ENCODE data around the gene NDUFS1.
"Not testable (repeated sequence)": the region's sequence is repeated elsewhere in the genome, so short reads cannot be mapped to it uniquely, and the experiment has no call there.

NDUFS1 gene

GRCh38 chr2:206160807-206161179 lies 1.5 kb upstream of the NDUFS1 start:
- no peak for DNase-seq

- DNase-seq = no peak
Observed at GRCh38 chr2:206160125-206160806, 1.0 kb upstream of the NDUFS1 start.

- no peak for DNase-seq
Observed at GRCh38 chr2:206158563-206159345, 490 bp downstream of the NDUFS1 start.

- DNase-seq = not testable (repeated sequence)
Observed at GRCh38 chr2:206157014-206157413, 2.2 kb downstream of the NDUFS1 start.

GRCh38 chr2:206154197-206154596 lies 5.0 kb downstream of the NDUFS1 start:
- no peak for DNase-seq

- DNase-seq = no peak
Observed at GRCh38 chr2:206150631-206151030, 8.6 kb downstream of the NDUFS1 start.

- DNase-seq = no peak
Observed at GRCh38 chr2:206150168-206150567, 9.1 kb downstream of the NDUFS1 start.

- no peak for DNase-seq
Observed at GRCh38 chr2:206149330-206149729, 9.9 kb downstream of the NDUFS1 start.

GRCh38 chr2:206145665-206146064 lies 13.6 kb downstream of the NDUFS1 start:
- DNase-seq = no peak

- DNase-seq = no peak
Observed at GRCh38 chr2:206144383-206144782, 14.9 kb downstream of the NDUFS1 start.

GRCh38 chr2:206143451-206143850 lies 15.8 kb downstream of the NDUFS1 start:
- DNase-seq = no peak

GRCh38 chr2:206127656-206128055 lies 31.6 kb downstream of the NDUFS1 start:
- DNase-seq = no peak

GRCh38 chr2:206125901-206126300 lies 33.3 kb downstream of the NDUFS1 start:
- no peak for DNase-seq

GRCh38 chr2:206122569-206122968 lies 36.7 kb downstream of the NDUFS1 start:
- DNase-seq = not testable (repeated sequence)

GRCh38 chr2:206116278-206116677 lies 43.0 kb downstream of the NDUFS1 start:
- DNase-seq = peak; percentile 9

- peak; percentile 17 for DNase-seq
Observed at GRCh38 chr2:206115026-206115578, 44.1 kb downstream of the NDUFS1 start.

- peak; percentile 35 for DNase-seq
Observed at GRCh38 chr2:206112846-206113547, 46.2 kb downstream of the NDUFS1 start.

GRCh38 chr2:206112108-206112507 lies 47.1 kb downstream of the NDUFS1 start:
- DNase-seq = peak; percentile 28

- DNase-seq = no peak
Observed at GRCh38 chr2:206108713-206109112, 50.5 kb downstream of the NDUFS1 start.

- DNase-seq = no peak
Observed at GRCh38 chr2:206105541-206105940, 53.7 kb downstream of the NDUFS1 start.

- DNase-seq = no peak
Observed at GRCh38 chr2:206105038-206105437, 54.2 kb downstream of the NDUFS1 start.

- not testable (repeated sequence) for DNase-seq
Observed at GRCh38 chr2:206098872-206099271, 60.4 kb downstream of the NDUFS1 start.

- no peak for DNase-seq
Observed at GRCh38 chr2:206098471-206098870, 60.8 kb downstream of the NDUFS1 start.

All from activated CD8-positive, alpha-beta memory T cell treated with anti-CD3 and anti-CD28 coated beads for 24 hours (primary cell).